A549 (cell line): ENCODE data around the gene AUTS2. TPM values are rescaled to one million over a fixed set of nuclear protein-coding genes. Genes with fewer than 3 reads are reported as not detected.

Experiments used
- ATAC-seq, 2 experiments: fragments of 200-7000 bp in 1 of 2; fragments of >200 bp in 1 of 2; cut with Nextera tagmentation in 1 of 2; cut with Tn5 transposase in 1 of 2; 3 replicates each; pipeline versions ENCODE4 v1.8.0 to v1.9.1; 2018 to 2020; ENCODE audit warnings: mild to moderate bottlenecking in 1 of 2, moderate library complexity in 1 of 2
- CTCF ChIA-PET: fragments of 300-600 bp; sonication (Branson Sonifier 250); formaldehyde crosslinking; extraction: SDS; loops from one replicate; lab custom pipeline; 2021; ENCODE audit warnings: antibody characterized with exemption, inconsistent platforms; lab: Yijun Ruan, JAX
- POLR2A ChIA-PET: fragments of 350-600 bp; formaldehyde crosslinking; extraction: SDS; loops from one replicate; lab custom pipeline; 2021; ENCODE audit warnings: antibody characterized with exemption, inconsistent platforms; lab: Yijun Ruan, JAX
- DNase-seq, 2 experiments: peaks; one replicate each; pipeline versions ENCODE4 v3.0.0 to v3.0.0-alpha.2; 2011 to 2016; ENCODE audit warnings: low read depth in 1 of 2, low spot score in 1 of 2
- FAIRE-seq: peaks from 2 replicates; lab custom pipeline; 2011; peaks lifted over from hg19 to GRCh38; lab: Jason Lieb, UNC
- H3K27ac ChIP-seq, 2 experiments: fragments of >200 bp; sonication (Bioruptor Twin); formaldehyde crosslinking; 3 replicates each; pipeline ENCODE4 v1.5.1; 2016 to 2017
- H3K4me1 ChIP-seq: fragments of >200 bp; sonication (Bioruptor Twin); formaldehyde crosslinking; 3 replicates; pipeline ENCODE4 v1.6.1; 2016
- H3K4me2 ChIP-seq: fragments of >200 bp; sonication (Bioruptor Twin); formaldehyde crosslinking; 3 replicates; pipeline ENCODE4 v1.6.1; 2016
- H3K4me3 ChIP-seq: fragments of >200 bp; sonication (Bioruptor Twin); formaldehyde crosslinking; 3 replicates; pipeline ENCODE4 v1.5.1; 2016
- H3K9me3 ChIP-seq: fragments of >200 bp; sonication (Bioruptor Twin); formaldehyde crosslinking; 3 replicates; pipeline ENCODE4 v1.6.1; 2016
- ATOH8 ChIP-seq: fragments of 250-450 bp; sonication (Bioruptor Pico); IDR thresholded peaks from 2 replicates; pipeline ENCODE4 v1.5.0; 2020; ENCODE audit warnings: low read depth, mild to moderate bottlenecking, moderate library complexity
- BCL3 ChIP-seq: fragments of >200 bp; sonication (Bioruptor Twin); formaldehyde crosslinking; IDR thresholded peaks from 3 replicates; pipeline ENCODE4 v1.6.1; 2016
- CHD4 ChIP-seq: fragments of 200-600 bp; sonication (generic); IDR thresholded peaks from 2 replicates; pipeline ENCODE4 v1.6.1; 2016; ENCODE audit warnings: antibody characterized with exemption, mild to moderate bottlenecking, borderline replicate concordance
- EHF ChIP-seq: fragments of 250-450 bp; sonication (Bioruptor Pico); IDR thresholded peaks from 2 replicates; pipeline ENCODE4 v1.5.0; 2020; ENCODE audit warnings: mild to moderate bottlenecking
- EHMT2 ChIP-seq: fragments of 200-600 bp; sonication (generic); IDR thresholded peaks from 2 replicates; pipeline ENCODE4 v1.6.1; 2016; ENCODE audit warnings: antibody characterized with exemption, low read depth, mild to moderate bottlenecking, moderate library complexity
- FOSB ChIP-seq: fragments of 250-450 bp; sonication (Bioruptor Pico); IDR thresholded peaks from 2 replicates; pipeline ENCODE4 v1.5.0; 2020; ENCODE audit warnings: mild to moderate bottlenecking, moderate library complexity
- FOXS1 ChIP-seq: fragments of 250-450 bp; sonication (Bioruptor Pico); IDR thresholded peaks from 2 replicates; pipeline ENCODE4 v1.5.0; 2020; ENCODE audit warnings: mild to moderate bottlenecking, moderate library complexity
- GATA3 ChIP-seq: IDR thresholded peaks from 2 replicates; pipeline ENCODE4 v1.6.1; 2012; ENCODE audit warnings: borderline replicate concordance
- HES2 ChIP-seq: fragments of >200 bp; sonication (Bioruptor Twin); formaldehyde crosslinking; IDR thresholded peaks from 2 replicates; pipeline ENCODE4 v1.6.1; 2016
- HEYL ChIP-seq: fragments of 250-450 bp; sonication (Bioruptor Pico); IDR thresholded peaks from 2 replicates; pipeline ENCODE4 v1.8.0; 2021; ENCODE audit warnings: mild to moderate bottlenecking, moderate library complexity
- HMGXB4 ChIP-seq: fragments of 250-450 bp; sonication (Bioruptor Pico); IDR thresholded peaks from 2 replicates; pipeline ENCODE4 v1.5.0; 2021; ENCODE audit warnings: mild to moderate bottlenecking, moderate library complexity, borderline replicate concordance
- HOXA7 ChIP-seq: fragments of 250-450 bp; sonication (Bioruptor Pico); IDR thresholded peaks from 2 replicates; pipeline ENCODE4 v1.5.0; 2020; ENCODE audit warnings: mild to moderate bottlenecking, moderate library complexity
- HOXB5 ChIP-seq: fragments of 250-450 bp; sonication (Bioruptor Pico); IDR thresholded peaks from 2 replicates; pipeline ENCODE4 v1.5.0; 2020; ENCODE audit warnings: mild to moderate bottlenecking, moderate library complexity
- JUN ChIP-seq, 2 experiments: fragments of >200 bp; sonication (Bioruptor Twin); formaldehyde crosslinking; IDR thresholded peaks; 2 replicates in 1 of 2; 3 replicates in 1 of 2; pipeline ENCODE4 v1.6.1; 2016 to 2017
- KDM1A ChIP-seq: fragments of 200-600 bp; sonication (generic); IDR thresholded peaks from 2 replicates; pipeline ENCODE4 v1.6.1; 2016; ENCODE audit warnings: low read depth, mild to moderate bottlenecking
- KDM5A ChIP-seq: fragments of 200-600 bp; sonication (generic); IDR thresholded peaks from 2 replicates; pipeline ENCODE4 v1.6.1; 2016; ENCODE audit warnings: antibody characterized with exemption, mild to moderate bottlenecking
- MAFK ChIP-seq: fragments of 450-650 bp; IDR thresholded peaks from 2 replicates; pipeline ENCODE4 v1.6.1; 2014; ENCODE audit not compliant: partially characterized antibody
- NR3C1 ChIP-seq: fragments of >200 bp; sonication (Bioruptor Twin); formaldehyde crosslinking; IDR thresholded peaks from 3 replicates; pipeline ENCODE4 v1.6.1; 2017
- POLR2A ChIP-seq: IDR thresholded peaks from 2 replicates; pipeline ENCODE4 v1.6.1; 2012; ENCODE audit warnings: mild to moderate bottlenecking, low read length
- RARB ChIP-seq: fragments of 250-450 bp; sonication (Bioruptor Pico); IDR thresholded peaks from 2 replicates; pipeline ENCODE4 v1.8.0; 2021; ENCODE audit warnings: mild to moderate bottlenecking, moderate library complexity
- RNF2 ChIP-seq: fragments of 200-600 bp; sonication (generic); IDR thresholded peaks from 2 replicates; pipeline ENCODE4 v1.6.1; 2016; ENCODE audit warnings: low read depth, mild to moderate bottlenecking, antibody characterized with exemption, moderate library complexity, borderline replicate concordance
- SMC3 ChIP-seq: fragments of >200 bp; sonication (Bioruptor Twin); formaldehyde crosslinking; IDR thresholded peaks from 3 replicates; pipeline ENCODE4 v1.6.1; 2018; ENCODE audit warnings: inconsistent platforms
- TP53 ChIP-seq: fragments of 250-450 bp; sonication (Bioruptor Pico); IDR thresholded peaks from 2 replicates; pipeline ENCODE4 v1.5.0; 2021; ENCODE audit warnings: mild to moderate bottlenecking, moderate library complexity
- USF2 ChIP-seq: fragments of 450-650 bp; IDR thresholded peaks from 2 replicates; pipeline ENCODE4 v1.6.1; 2014; ENCODE audit warnings: antibody characterized with exemption
- ZFP36 ChIP-seq: fragments of 450-650 bp; IDR thresholded peaks from 2 replicates; pipeline ENCODE4 v1.6.1; 2014; ENCODE audit warnings: borderline replicate concordance; ENCODE audit not compliant: partially characterized antibody
- ZSCAN20 ChIP-seq: fragments of 250-450 bp; sonication (Bioruptor Pico); IDR thresholded peaks from 2 replicates; pipeline ENCODE4 v1.8.0; 2022; ENCODE audit warnings: mild to moderate bottlenecking, moderate library complexity
- WGBS: methylation state at CpG from one replicate; pipeline ENCODE4 v1.1.6; 2017; ENCODE audit errors: missing lambda C conversion rate; 5-methylcytosine and 5-hydroxymethylcytosine counted together
- polyA plus RNA-seq, 4 experiments: library from polyadenylated mRNA; depleted of rRNA in 3 of 4; stranded (reverse); fragments of >200 nt; fragmentation: RNase III in 1 of 4; extraction: RNeasy Plus Mini Kit Qiagen cat#74134 plus additional on column Dnase treatment in 1 of 4; gene quantifications; 2 replicates in 3 of 4; 3 replicates in 1 of 4; pipeline ENCODE4 v1.2.3, GENCODE V29; 2011 to 2017

AUTS2 gene
- polyA plus RNA-seq, 2 of the 4 experiments (the other 2 are of a cell fraction): 1.6 to 3.6 TPM

- ChIA-PET CTCF (no interaction called here), POLR2A (no interaction called here)
- WGBS: 65% methylated on average over 4 of the region's 4 CpGs
- DNase-seq: no peak
- Histone ChIP-seq H3K4me3 (no peak overlapping the region), H3K27ac (no peak overlapping the region), H3K9me3 (no peaks in the 10 kb centered on the region), H3K4me1 (peaks cover 4% of the 10 kb centered on the region; the same call in 1 of the 3 replicates), H3K4me2 (no peak overlapping the region)
- TF ChIP-seq ATOH8: no peak
- TF ChIP-seq KDM5A: no peak
- TF ChIP-seq FOSB (CRISPR knock-in tag): no peak
- TF ChIP-seq MAFK: no peak
- TF ChIP-seq HOXA7 (CRISPR knock-in tag): no peak
- no peak for TF ChIP-seq SMC3
- TF ChIP-seq POLR2A: no peak
- no peak for TF ChIP-seq HES2
- TF ChIP-seq BCL3: no peak
- no peak for TF ChIP-seq KDM1A
- no peak for TF ChIP-seq GATA3
- no peak for TF ChIP-seq NR3C1
- TF ChIP-seq HOXB5 (CRISPR knock-in tag): no peak
- TF ChIP-seq TP53: no peak
- no peak for TF ChIP-seq RARB (CRISPR knock-in tag)
- TF ChIP-seq HMGXB4 (CRISPR knock-in tag): no peak
- TF ChIP-seq JUN (IDR thresholded peaks at IDR 0.05): no peak
- no peak for TF ChIP-seq EHF
- TF ChIP-seq EHMT2: no peak
- no peak for FAIRE-seq
- ATAC-seq: no peak
These were observed 89.6 kb downstream of the AUTS2 start for GRCh38 chr7:69687739-69688433.

GRCh38 chr7:69690329-69690728, 92.1 kb downstream of the AUTS2 start:
- peaks cover under 1% of the 10 kb centered on the region; the same call in 1 of the 3 replicates for H3K4me1 ChIP-seq
- no peaks in the 10 kb centered on the region for H3K9me3 ChIP-seq
- no peak for TF ChIP-seq HOXA7 (CRISPR knock-in tag)
- no peak for TF ChIP-seq POLR2A
- no peak for TF ChIP-seq SMC3
- TF ChIP-seq BCL3: no peak
- no peak for TF ChIP-seq HEYL (CRISPR knock-in tag)
- no peak for TF ChIP-seq FOXS1 (CRISPR knock-in tag)
- no peak for TF ChIP-seq HMGXB4 (CRISPR knock-in tag)
- no peak for TF ChIP-seq RNF2
- no peak for TF ChIP-seq HOXB5 (CRISPR knock-in tag)
- TF ChIP-seq CHD4: no peak
- TF ChIP-seq ZFP36: no peak
- no peak for TF ChIP-seq EHMT2
- no peak for TF ChIP-seq ZSCAN20
- no peak for TF ChIP-seq RARB (CRISPR knock-in tag)
- TF ChIP-seq USF2: no peak
- TF ChIP-seq HES2: no peak
- H3K4me2 ChIP-seq: no peak overlapping the region
- no peak for FAIRE-seq
- no peak for DNase-seq
- WGBS: 89% methylated on average over 5 of the region's 6 CpGs
- CTCF ChIA-PET: interaction anchor here (1.9 kb wide), 1 partner anchor 33 kb away, joined by 4 read pairs; no protein-coding TSS in a partner anchor
- POLR2A ChIA-PET: no interaction called here
- no peak for ATAC-seq
- no peak overlapping the region for H3K27ac ChIP-seq
- H3K4me3 ChIP-seq: no peak overlapping the region
